GM18499 (cell line): Measurements from ENCODE around the gene HLA-C.
"Not testable (repeated sequence)": the region's sequence is repeated elsewhere in the genome, so short reads cannot be mapped to it uniquely, and the experiment has no call there.

Experiments
- ATAC-seq: cut with Tn5 transposase; IDR thresholded peaks from one replicate; pipeline ENCODE4 v1.9.1; 2021; ENCODE audit warnings: moderate number of reproducible peaks; ENCODE audit not compliant: insufficient read depth, unreplicated experiment

HLA-C gene

GRCh38 chr6:31272436-31272835 lies 544 bp upstream of the HLA-C start:
- no peak for ATAC-seq

GRCh38 chr6:31270788-31271640 lies 878 bp downstream of the HLA-C start:
- ATAC-seq: peak; percentile 8

DNA sequence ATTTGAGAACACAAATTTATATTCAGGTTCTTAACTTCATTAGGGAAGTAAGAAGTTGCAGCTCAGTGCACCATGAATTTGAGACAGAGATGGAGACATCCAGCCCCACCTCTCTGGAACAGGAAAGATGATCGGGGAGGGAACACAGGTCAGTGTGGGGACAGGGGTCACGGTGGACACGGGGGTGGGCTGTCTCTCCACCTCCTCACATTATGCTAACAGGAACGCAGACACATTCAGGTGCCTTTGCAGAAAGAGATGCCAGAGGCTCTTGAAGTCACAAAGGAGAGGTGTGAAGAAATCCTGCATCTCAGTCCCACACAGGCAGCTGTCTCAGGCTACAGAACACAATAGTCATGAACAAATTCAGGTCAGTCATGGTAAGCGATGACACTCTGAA lies 3.1 kb downstream of the HLA-C start:
- ATAC-seq: no peak

GRCh38 chr6:31268369-31268765 lies 3.5 kb downstream of the HLA-C start:
- ATAC-seq: no peak

GRCh38 chr6:31267651-31268368 lies 4.1 kb downstream of the HLA-C start:
- no peak for ATAC-seq

- no peak for ATAC-seq
These were observed 5.1 kb downstream of the HLA-C start for GRCh38 chr6:31266567-31267360.

DNA sequence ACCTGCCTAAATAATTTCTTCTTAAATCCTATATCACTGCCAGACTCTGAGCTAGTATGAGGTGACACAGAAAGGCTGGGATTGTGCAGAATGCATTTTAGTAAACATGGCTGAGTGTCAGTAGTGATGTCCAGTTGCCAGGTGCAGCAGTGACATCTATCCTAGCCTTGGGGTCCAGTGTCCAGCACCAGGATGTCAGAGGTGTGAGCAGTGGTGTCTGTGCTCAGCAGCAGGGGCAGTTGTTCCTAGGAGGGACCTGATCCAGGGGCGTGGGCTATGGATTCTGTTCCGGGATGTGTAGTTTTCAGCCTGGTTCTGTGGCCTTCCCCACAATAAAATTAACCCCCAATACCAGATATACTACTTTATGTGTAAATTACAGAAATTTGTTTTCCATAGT lies 6.0 kb downstream of the HLA-C start:
- no peak for ATAC-seq

DNA sequence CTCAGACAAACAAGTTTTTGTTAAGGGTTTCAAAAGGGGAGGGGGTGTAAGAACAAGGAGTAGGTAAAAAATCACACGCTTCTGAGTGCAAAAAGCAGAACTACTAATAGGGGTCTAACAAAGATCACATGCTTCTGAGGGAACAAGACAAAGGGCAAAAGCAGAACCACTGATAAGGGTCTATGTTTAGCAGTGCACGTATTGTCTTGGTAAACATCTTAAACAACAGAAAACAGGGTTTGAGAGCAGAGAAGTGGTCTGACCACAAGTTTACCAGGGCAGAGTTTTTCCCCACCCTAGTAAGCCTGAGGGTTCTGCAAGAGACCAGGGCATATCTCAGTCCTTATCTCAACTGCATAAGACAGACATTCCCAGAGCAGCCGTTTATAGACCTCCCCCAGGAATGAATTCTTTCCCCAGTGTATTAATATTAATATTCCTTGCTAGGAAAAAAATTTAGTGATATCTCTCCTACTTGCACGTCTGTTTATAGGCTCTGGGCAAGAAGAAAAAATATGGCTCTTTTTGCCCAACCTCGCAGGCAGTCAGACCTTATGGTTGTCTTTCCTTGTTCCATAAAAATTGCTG lies 8.5 kb downstream of the HLA-C start:
- not testable (repeated sequence) for ATAC-seq

GRCh38 chr6:31259995-31260394 lies 11.9 kb downstream of the HLA-C start:
- ATAC-seq: not testable (repeated sequence)

GRCh38 chr6:31252625-31253024 lies 19.3 kb downstream of the HLA-C start:
- no peak for ATAC-seq

DNA sequence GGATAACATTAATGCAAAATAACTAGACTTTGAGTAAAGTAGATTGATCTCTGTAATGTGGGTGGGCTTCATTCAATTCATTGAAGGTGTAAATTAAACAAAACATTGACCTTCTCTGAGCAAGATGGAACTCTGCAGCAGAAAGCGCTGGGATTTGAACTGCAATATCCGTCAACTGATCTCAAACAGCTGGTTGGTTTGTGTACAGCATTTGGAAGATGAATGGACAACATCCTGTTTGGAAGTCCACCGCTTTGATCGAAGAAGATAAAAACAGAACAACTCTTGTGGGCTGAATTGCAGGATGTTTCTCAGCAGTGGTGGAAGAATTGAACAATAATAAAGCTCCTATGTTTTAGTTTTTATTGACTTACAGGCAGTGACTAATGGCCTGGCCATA lies 20.6 kb downstream of the HLA-C start:
- no peak for ATAC-seq

DNA sequence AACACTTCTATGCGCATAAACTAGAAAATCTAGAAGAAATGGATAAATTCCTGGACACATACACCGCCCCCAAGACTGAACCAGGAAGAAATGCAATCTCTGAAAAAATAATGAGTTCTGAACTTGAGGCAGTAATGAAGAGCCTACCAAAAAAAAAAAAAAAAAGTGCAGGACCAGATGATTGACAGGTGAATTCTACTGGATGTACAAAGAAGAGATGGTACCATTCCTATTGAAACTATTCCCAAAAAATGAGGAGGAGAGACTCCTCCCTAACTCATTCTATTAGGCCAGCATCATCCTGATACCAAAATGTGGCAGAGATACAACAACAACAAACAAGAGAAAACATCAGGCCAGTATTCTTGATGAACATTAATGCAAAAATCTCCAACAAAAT lies 22.7 kb downstream of the HLA-C start:
- no peak for ATAC-seq

DNA sequence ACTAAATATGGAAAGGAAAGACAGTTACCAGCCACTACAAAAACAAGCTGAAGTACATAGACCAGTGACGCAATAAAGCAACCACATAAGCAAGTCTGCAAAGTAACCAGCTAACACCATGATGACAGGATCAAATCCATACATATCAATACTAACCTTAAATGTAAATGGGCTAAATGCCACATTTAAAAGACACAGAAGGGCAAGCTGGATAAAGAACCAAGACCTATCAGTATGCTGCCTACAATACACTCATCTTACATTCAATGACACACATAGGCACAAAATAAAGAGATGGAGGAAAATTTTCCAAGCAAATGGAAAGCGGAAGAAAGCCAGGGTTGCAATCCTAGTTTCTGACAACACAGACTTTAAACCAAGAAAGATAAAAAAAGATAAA lies 24.1 kb downstream of the HLA-C start:
- no peak for ATAC-seq

DNA sequence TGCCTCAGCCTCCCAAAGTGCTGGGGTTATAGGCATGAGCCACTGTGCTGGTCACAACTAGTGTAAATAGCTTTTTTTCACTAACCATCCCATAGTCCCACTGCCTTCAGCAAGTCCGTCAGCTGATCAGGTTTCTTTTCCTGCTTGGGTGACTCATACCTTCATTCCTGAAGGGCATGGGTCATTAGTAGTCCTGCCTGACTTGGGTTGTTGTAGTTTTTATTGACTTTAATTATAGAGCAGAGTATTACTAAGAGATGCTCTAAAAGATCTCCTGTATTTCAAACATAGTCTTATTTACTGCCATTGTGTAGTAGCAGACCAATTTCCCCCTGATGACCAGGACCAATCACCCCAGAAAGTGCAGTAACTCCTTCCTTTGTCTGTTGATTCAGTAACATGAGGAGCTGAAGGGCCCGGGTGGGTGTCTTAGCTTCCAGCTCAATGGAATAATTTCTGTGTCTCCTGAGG lies 25.8 kb downstream of the HLA-C start:
- ATAC-seq: no peak

DNA sequence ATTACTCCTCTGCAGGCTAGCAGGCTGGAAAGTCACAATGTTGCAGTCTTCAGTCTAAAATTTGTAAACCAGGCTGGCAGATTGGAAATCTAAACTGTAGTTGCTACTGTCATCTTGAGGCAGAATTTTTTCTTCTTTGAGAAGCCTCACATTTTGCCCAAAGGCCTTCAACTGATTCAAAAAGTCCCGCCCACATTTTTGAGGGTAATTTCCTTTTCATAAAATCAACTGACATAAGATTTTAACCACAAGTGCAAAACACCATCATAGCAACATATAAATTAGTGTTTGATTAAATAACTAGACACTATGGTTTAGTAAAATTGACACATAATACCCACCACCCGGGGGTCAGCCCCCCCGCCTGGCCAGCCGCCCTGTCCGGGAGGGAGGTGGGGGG lies 28.4 kb downstream of the HLA-C start:
- ATAC-seq: no peak

GRCh38 chr6:31239854-31240253 lies 32.0 kb downstream of the HLA-C start:
- ATAC-seq: no peak

GRCh38 chr6:31234101-31234500 lies 37.8 kb downstream of the HLA-C start:
- not testable (repeated sequence) for ATAC-seq

- ATAC-seq: no peak
These were observed 43.4 kb downstream of the HLA-C start for GRCh38 chr6:31228476-31228875.

DNA sequence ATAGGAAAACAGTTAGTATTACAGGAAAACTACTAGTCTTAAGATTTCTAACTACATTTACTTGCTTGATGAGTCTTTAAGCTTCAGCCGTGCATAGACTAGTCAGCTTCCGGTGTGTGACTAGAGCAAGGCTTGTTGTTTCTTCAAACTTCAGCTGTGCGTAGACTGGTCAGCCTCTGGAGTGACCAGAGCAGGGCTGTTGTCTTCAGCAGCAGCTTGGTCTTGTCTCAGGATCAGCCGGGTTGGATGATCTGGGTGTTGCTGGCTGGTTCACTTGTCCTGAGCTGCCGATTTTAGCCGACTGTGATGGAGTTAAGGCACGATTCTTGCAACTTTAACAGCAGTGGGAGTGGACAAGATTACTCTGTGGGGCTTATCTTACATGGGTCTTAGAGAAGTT lies 44.7 kb downstream of the HLA-C start:
- ATAC-seq: no peak

GRCh38 chr6:31225735-31226134 lies 46.2 kb downstream of the HLA-C start:
- ATAC-seq: no peak
